GM18507 (cell line): ENCODE results near the gene RPA3.
A peak's percentile ranks its signal among the peaks of the same experiment; 100 is the strongest.
"Not testable (repeated sequence)": the region's sequence is repeated elsewhere in the genome, so short reads cannot be mapped to it uniquely, and the experiment has no call there.

Source experiments
- DNase-seq: peaks from one replicate; pipeline ENCODE4 v3.0.0; 2011; ENCODE audit warnings: low read depth; ENCODE audit not compliant: insufficient read length; ENCODE audit errors: extremely low spot score
- FAIRE-seq: peaks from 2 replicates; lab custom pipeline; 2011; peaks lifted over from hg19 to GRCh38; lab: Jason Lieb, UNC

The RPA3 gene

GRCh38 chr7:7665031-7665430, 53.4 kb downstream of the RPA3 start:
- no peak for DNase-seq
- FAIRE-seq: no peak

- DNase-seq (no peak), FAIRE-seq (no peak)
These were observed 54.1 kb downstream of the RPA3 start for GRCh38 chr7:7664291-7664690.

DNA sequence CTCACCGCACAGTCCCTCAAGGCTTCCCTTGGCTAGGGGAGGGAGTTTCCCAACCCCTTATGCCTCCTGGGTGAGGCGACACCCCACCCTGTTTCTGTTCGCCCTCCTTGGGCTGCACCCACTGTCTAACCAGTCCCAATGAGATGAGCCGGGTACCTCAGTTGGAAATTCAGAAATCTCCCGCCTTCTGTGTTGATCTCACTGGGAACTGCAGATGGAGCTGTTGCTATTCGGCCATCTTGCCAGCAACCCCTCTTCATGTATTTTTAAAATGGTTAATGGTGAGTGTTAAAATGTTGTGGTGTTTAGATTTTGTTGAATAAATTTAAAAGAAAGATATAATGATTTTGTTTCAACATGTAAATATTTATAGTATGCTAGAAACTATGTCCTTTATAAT, 55.9 kb downstream of the RPA3 start:
- FAIRE-seq (no peak), DNase-seq (no peak)

DNA sequence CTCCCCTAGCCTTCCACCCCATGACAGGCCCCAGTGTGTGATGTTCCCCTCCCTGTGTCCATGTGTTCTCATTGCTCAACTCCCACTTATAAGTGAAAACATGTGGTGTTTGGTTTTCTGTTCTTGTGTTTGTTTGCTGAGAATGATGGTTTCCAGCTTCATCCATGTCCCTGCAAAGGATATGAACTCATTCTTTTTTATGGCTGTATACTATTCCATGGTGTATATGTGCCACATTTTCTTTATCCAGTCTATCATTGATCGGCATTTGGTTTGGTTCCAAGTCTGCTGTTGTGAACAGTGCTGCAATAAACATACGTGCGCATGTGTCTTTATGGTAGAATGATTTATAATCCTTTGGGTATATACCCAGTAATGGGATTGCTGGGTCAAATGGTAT, 61.9 kb downstream of the RPA3 start:
- DNase-seq, FAIRE-seq: not testable (repeated sequence)

GRCh38 chr7:7654964-7655715, 63.3 kb downstream of the RPA3 start:
- DNase-seq (no peak), FAIRE-seq (no peak)

GRCh38 chr7:7653593-7654187, 64.7 kb downstream of the RPA3 start:
- peak; percentile 67 for FAIRE-seq
- DNase-seq: no peak

DNA sequence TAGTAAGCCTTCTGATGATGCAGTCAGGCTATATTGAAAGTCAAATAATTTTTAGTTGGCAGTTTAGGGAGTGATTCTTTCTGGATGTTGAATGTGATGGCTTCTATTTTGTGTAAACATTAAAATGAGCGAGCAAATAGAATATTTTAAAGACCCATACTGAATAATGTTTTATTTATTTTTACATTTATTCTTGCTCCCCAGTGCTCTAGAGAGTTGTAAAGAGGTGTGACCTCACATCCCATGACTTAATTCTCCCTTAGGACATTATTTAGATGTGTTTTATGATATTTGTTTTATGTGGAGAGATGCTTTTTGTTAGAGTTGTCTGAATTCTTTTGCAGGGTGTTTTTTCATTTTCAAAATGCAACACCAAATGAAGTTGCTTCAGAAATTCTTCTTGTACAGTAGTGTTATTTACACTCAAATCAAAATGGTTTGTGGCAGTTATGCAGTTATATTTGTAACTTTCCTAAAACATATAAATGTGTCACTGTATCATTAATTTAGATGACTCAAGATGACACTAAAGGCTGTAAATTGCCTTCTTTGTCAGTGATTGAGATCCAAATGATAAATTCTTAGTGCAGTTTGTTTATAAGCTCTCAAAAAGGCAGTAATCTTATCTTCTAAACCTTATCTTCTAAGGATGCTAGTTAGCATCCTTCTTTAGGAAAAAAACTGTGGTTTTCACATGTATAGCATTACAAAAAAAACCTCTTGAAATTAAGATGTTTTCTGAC, 65.4 kb downstream of the RPA3 start:
- DNase-seq: no peak
- FAIRE-seq: no peak

GRCh38 chr7:7651479-7651878, 66.9 kb downstream of the RPA3 start:
- DNase-seq (no peak), FAIRE-seq (no peak)

DNA sequence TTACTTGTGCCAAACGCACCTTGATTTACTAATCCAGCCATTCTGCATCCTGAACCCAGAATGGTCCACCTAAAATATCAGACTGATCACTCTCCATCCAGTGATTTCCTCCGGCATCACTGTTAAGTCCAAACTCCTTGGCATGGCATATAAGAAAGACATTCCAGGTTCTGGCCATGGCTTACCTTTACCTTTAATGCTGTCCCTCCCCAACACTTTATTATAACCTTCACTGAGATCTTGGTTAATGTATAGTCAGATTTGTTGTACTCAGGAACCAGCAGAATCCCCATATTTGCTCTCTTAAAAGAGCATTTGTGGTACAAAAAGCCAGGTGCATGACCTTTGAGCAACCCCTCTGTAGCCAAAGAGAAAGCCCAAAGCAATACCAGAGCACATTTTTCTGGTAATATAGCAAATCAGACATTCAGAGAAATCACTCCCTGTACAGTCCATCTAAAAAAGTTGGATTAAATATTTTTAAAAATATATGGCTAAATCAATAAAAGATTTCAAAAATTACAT, 67.7 kb downstream of the RPA3 start:
- no peak for DNase-seq
- no peak for FAIRE-seq

GRCh38 chr7:7647495-7648036, 70.8 kb downstream of the RPA3 start:
- DNase-seq (no peak), FAIRE-seq (no peak)

DNA sequence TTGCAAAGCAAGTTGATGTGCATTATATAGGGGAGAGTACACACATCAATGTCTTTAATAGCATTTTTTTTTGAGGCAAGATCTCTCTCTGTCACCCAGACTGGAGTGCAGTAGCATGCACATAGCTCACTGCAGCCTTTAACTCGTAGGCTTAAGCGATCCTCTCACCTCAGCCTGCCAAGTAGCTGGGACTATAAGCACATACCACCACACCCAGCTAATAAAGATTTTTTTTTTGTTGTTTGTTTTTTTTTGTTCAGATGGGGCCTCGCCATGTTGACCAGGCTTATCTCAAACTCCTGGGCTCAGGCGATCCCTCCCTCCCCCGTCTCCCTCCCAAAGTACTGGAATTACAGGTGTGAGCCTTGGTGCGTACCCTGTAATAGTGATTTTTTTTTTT, 76.3 kb downstream of the RPA3 start:
- DNase-seq: no peak
- no peak for FAIRE-seq

DNA sequence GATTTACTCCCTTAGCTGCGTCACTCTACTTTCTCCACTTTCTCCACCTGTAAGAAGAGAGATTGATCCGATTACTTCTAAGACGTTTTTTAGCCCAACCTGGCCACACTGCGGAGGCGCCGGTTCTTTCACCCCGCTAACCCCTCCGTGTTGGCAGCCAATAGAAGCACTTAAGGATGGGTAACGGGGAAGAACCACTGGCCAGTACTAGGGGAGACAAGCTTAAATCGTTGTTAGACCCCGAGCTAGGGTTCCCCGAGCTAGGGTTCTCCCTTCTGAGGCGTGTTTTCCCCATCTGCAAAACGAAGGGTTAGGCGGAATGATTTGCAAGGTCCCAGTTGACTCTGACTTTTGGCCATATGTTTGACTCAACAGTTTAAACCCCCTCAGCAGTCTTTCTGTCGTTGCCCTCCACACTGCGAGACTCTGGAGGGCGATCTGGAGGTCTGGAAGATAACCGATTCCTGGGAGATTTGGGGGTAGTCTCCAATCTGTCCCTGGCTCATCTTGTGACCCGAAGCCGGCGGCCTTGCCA, 77.2 kb downstream of the RPA3 start:
- FAIRE-seq (peak; percentile 45), DNase-seq (no peak)

DNA sequence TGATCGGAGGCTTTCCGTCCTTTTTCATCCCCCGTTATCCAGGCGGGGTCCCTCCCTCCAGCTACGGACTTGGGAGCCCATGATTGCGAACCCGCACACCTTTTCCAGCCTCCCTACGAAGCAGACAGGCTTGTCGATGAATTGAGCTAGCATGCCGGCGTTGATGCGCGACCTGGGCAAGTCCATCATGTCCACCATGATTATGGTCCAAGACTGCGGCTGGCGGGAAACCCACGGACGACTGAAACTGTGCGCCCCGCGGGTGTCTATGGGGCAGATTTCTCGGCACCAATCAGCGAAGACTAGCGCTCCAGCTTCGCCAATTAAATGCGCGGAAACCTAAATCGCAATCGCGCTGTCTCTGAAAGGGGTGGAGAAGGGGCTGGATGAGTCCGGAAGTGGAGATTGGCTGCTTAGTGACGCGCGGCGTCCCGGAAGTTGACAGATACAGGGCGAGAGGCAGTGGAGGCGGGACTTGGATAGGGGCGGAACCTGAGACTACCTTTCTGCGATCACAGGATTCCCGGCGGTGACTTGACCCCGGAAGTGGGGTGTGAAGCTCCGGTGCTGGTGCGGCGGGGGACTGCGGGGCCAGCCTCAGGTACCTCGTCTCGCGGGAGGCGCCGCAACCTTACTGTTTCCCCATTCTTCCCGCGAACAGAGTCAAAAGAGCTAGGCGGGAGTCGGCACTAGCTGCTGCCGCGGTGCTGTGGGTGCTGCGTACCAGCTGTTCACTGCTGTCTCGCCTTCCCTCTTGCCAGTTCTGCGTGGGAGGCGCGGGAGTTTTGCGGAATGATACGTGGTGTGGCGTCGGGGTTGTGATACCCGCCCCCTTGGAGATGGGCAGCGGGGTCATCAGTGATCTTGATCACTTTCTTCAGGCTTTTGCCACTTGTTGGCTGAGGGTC, 77.9 kb downstream of the RPA3 start, which contains the start of gene UMAD1:
UMAD1 (plus strand) TSS at position 532 of the 908 bp plus-strand sequence. CDS start 32,620 bp downstream, outside the sequence.
- FAIRE-seq: peak; percentile 100
- peak; percentile 85 for DNase-seq

DNA sequence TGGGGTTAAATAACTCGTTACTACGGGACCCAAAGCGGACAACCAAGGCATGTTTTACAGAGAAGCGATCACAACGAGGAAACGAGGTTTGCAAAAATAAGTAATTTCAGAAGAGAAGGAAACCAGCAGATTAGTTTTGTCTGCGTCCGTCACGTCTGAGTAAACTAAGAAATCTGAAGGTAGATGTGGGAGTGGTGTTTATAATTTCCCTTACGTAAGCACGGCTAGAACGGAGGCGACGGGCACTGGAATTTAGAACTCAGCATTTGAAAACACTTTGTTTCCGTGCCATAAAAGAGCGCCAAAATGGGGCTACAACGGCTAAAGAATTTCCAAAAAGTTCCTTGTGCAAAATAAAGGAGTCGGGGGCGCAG, 78.6 kb downstream of the RPA3 start:
- DNase-seq (no peak), FAIRE-seq (no peak)

DNA sequence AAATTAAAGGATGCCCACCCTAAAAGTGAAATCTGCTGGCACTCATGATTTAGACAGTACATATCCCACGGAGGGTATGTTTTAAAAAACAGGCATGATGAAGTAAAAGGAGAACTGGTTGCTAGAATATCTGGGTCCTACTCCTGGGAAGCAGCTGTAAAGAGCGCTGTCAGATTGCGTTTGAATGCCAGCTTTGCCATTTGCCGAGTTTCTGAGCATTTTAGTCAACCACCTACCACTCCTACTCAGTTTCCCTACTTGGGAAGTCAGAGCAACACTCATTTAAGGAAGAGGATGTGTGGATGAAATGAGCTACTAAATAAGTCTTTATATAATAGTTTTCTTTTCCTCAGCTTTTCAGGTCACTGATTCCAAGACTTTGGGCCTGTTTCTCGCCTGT, 79.0 kb downstream of the RPA3 start:
- DNase-seq (no peak), FAIRE-seq (no peak)

- FAIRE-seq: no peak
- DNase-seq: no peak
These were observed 87.6 kb downstream of the RPA3 start for GRCh38 chr7:7630626-7631329.

DNA sequence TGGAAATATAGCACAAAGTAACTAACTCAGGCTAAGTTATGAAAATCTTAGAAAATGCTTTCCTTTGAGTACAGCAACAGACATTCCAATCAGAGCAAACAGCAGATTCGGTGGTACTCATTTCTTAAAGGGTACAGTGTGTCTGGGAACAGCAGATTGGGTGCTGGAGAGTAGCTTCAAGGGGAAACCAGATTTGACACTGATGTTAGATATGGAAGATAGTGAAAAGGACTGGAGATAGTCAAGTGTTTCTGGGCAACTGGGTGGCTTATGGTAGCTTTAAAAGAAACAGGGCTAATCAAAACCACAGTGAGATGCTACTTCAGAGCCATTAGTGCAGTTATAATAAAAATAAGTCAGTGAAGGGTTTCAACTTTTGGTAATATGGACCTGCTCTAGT, 89.9 kb downstream of the RPA3 start:
- FAIRE-seq (no peak), DNase-seq (no peak)

- DNase-seq (no peak), FAIRE-seq (no peak)
These were observed 97.7 kb downstream of the RPA3 start for GRCh38 chr7:7620644-7621210.
